Kidney epithelial cell (primary cell): Measurements from ENCODE around the gene SMARCD3. TPM values are rescaled to one million over a fixed set of nuclear protein-coding genes. Genes with fewer than 3 reads are reported as not detected.

Experiments
- DNase-seq: peaks from one replicate; pipeline ENCODE4 v3.0.0-alpha.2; 2010; ENCODE audit warnings: low read depth
- H3K27me3 ChIP-seq: 2 replicates; pipeline ENCODE4 v1.6.0; 2011; ENCODE audit warnings: low read length; ENCODE audit not compliant: control insufficient read depth, insufficient read depth
- H3K36me3 ChIP-seq: 2 replicates; pipeline ENCODE4 v1.5.1; 2011; ENCODE audit warnings: low read length; ENCODE audit not compliant: control insufficient read depth, insufficient read depth
- H3K4me3 ChIP-seq: 2 replicates; pipeline ENCODE4 v1.5.1; 2011; ENCODE audit warnings: low read depth, mild to moderate bottlenecking, control low read depth, low read length
- total RNA-seq: library from RNA; depleted of rRNA; stranded (reverse); fragments of >200 nt; gene quantifications from 2 replicates; pipeline ENCODE4 v1.2.3, GENCODE V29; 2015
- TF ChIP-seq, protein P1 (sequence below): IDR thresholded peaks from 2 replicates; pipeline ENCODE4 v1.5.1; 2011; ENCODE audit warnings: mild to moderate bottlenecking, moderate library complexity, low read length, control low read depth, inconsistent platforms; ENCODE audit not compliant: insufficient read depth, poor library complexity, severe bottlenecking

The SMARCD3 gene
- total RNA-seq, 1 donor from 2014 or later, result 28.7 TPM

DNA sequence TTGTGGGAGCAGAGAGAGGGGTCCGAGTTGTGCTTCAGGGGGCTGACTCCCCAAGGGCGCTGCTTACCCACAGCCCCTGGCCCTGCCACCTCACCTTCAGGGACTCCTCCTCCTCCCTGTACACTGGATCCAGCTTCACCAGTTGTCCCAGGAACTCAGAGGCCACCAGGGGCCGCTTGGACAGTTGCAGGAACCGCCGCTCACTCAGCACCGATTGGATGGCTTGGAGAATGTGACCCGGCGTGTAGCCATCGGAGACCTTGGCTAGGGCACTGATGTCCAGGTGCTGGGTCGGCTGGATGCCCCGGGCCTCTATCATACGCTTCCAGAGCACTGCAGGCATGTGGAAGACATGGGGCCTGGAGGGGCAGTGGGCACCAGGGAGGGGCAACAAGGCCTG, 57.0 kb downstream of the SMARCD3 start:
- H3K27me3 ChIP-seq, result peaks cover 38% of the 10 kb centered on the region
- no peak for DNase-seq
- TF ChIP-seq, protein P1, sequence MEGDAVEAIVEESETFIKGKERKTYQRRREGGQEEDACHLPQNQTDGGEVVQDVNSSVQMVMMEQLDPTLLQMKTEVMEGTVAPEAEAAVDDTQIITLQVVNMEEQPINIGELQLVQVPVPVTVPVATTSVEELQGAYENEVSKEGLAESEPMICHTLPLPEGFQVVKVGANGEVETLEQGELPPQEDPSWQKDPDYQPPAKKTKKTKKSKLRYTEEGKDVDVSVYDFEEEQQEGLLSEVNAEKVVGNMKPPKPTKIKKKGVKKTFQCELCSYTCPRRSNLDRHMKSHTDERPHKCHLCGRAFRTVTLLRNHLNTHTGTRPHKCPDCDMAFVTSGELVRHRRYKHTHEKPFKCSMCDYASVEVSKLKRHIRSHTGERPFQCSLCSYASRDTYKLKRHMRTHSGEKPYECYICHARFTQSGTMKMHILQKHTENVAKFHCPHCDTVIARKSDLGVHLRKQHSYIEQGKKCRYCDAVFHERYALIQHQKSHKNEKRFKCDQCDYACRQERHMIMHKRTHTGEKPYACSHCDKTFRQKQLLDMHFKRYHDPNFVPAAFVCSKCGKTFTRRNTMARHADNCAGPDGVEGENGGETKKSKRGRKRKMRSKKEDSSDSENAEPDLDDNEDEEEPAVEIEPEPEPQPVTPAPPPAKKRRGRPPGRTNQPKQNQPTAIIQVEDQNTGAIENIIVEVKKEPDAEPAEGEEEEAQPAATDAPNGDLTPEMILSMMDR, result no peak

DNA sequence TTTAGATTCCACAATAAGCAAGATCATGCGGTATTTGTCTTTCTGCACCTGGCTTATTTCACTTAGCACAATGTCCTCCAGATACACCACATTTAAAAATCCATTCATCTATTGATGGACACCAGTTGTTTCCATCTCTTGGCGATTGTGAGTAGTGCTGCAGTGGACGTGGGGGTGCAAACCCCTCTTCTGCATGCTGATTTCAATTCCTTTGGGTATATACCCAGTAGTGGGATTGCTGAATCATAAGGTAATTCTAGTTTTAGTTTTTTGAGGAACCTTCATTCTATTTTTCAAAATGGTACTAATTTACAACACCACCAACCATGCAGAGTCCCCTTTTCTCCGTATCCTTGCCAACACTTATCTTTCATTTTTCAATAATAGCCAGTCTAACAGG, 59.5 kb downstream of the SMARCD3 start:
- no peak for DNase-seq
- H3K36me3 ChIP-seq, result no peaks in the 10 kb centered on the region
- TF ChIP-seq, protein P1, result no peak
- H3K4me3 ChIP-seq, result no peak overlapping the region
- peaks cover 25% of the 10 kb centered on the region for H3K27me3 ChIP-seq

More for the DNA sequence above, 57.0 kb downstream of the SMARCD3 start:
- no peaks in the 10 kb centered on the region for H3K36me3 ChIP-seq
- H3K4me3 ChIP-seq, result no peak overlapping the region

Other genes starting within 250 kb of the SMARCD3 start
- gene ATG9B, start 224.2 kb downstream of the SMARCD3 start, total RNA-seq, result 0.55 and 2.1 TPM in 2 replicates
- gene ABCB8, start 220.2 kb downstream of the SMARCD3 start, total RNA-seq, result 36.8 and 37.1 TPM in 2 replicates
- gene ASIC3, start 200.2 kb downstream of the SMARCD3 start, total RNA-seq, result 0.04 and 0.41 TPM in 2 replicates
- gene CDK5, start 190.8 kb downstream of the SMARCD3 start, total RNA-seq, result 21.5 and 27.0 TPM in 2 replicates
- gene SLC4A2, start 189.1 kb downstream of the SMARCD3 start, total RNA-seq, result 166 and 201 TPM in 2 replicates
- gene FASTK, start 167.9 kb downstream of the SMARCD3 start, total RNA-seq, result 70.9 and 71.7 TPM in 2 replicates
- 46.3 and 66.0 TPM in 2 replicates for gene TMUB1, start 165.2 kb downstream of the SMARCD3 start, total RNA-seq
- 77.4 and 92.8 TPM in 2 replicates for gene AGAP3, start 162.2 kb downstream of the SMARCD3 start, total RNA-seq
- gene GBX1, start 81.0 kb downstream of the SMARCD3 start, total RNA-seq, result not detected in 2 replicates
- not detected in 2 replicates for gene ASB10, start 61.4 kb downstream of the SMARCD3 start, total RNA-seq
- not detected in 2 replicates for gene H2BK1, start 38.2 kb downstream of the SMARCD3 start, total RNA-seq
- gene ABCF2, start 21.5 kb downstream of the SMARCD3 start, total RNA-seq, result 75.4 and 78.9 TPM in 2 replicates
- 60.0 and 83.9 TPM in 2 replicates for gene CHPF2, start 16.2 kb downstream of the SMARCD3 start, total RNA-seq
- gene NUB1, start 93.1 kb upstream of the SMARCD3 start, total RNA-seq, result 48.5 and 60.2 TPM in 2 replicates
- gene WDR86, start 161.3 kb upstream of the SMARCD3 start, total RNA-seq, result 19.6 and 22.7 TPM in 2 replicates
- gene CRYGN, start 191.4 kb upstream of the SMARCD3 start, total RNA-seq, result 0.84 and 2.1 TPM in 2 replicates